Lung (tissue), 12 donors: ENCODE measurements around the gene EIF4ENIF1. TPM values are rescaled to one million over a fixed set of nuclear protein-coding genes. Genes with fewer than 3 reads are reported as not detected.
A peak's percentile ranks its signal among the peaks of the same experiment; 100 is the strongest.

Experiments used
- ATAC-seq: fragments of 200-7000 bp; cut with Tn5 transposase; one replicate; pipeline ENCODE4 v1.9.1; 2020; ENCODE audit warnings: moderate number of reproducible peaks; ENCODE audit not compliant: insufficient read depth, low FRiP score
- DNase-seq, 3 donors: peaks; one replicate each; pipeline ENCODE4 v3.0.0-alpha.2; 2013 to 2017
- H3K27ac ChIP-seq, 2 donors: one replicate each; pipeline ENCODE4 v1.5.1; 2013; ENCODE audit warnings: mild to moderate bottlenecking in 2 of 2, moderate library complexity in 2 of 2, control low read depth in 1 of 2, inconsistent platforms in 1 of 2, low read depth in 1 of 2, low read length in 1 of 2
- H3K27me3 ChIP-seq, 3 donors: one replicate each; pipeline ENCODE4 v1.5.1; 2013; ENCODE audit warnings: low read length in 2 of 3; ENCODE audit not compliant: control insufficient read depth in 3 of 3, insufficient read depth in 3 of 3
- H3K36me3 ChIP-seq, 4 donors: one replicate each; pipeline ENCODE4 v1.5.1; 2013; ENCODE audit warnings: low read length in 4 of 4, mild to moderate bottlenecking in 1 of 4, moderate library complexity in 1 of 4; ENCODE audit not compliant: control insufficient read depth in 4 of 4, insufficient read depth in 4 of 4
- H3K4me1 ChIP-seq, 5 donors: one replicate each; pipeline ENCODE4 v1.5.1; 2013; ENCODE audit warnings: low read length in 5 of 5, mild to moderate bottlenecking in 2 of 5, moderate library complexity in 1 of 5; ENCODE audit not compliant: control insufficient read depth in 5 of 5, insufficient read depth in 5 of 5
- H3K4me3 ChIP-seq: one replicate; pipeline ENCODE4 v1.5.1; 2013; ENCODE audit warnings: mild to moderate bottlenecking, control low read depth, moderate library complexity
- H3K9ac ChIP-seq, 2 donors: one replicate each; pipeline ENCODE4 v1.5.1; 2013; ENCODE audit warnings: low read length in 2 of 2, control low read depth in 1 of 2; ENCODE audit not compliant: insufficient read depth in 1 of 2
- H3K9me3 ChIP-seq, 4 donors: one replicate each; pipeline ENCODE4 v1.5.1; 2013; ENCODE audit warnings: low read length in 3 of 4, mild to moderate bottlenecking in 1 of 4, moderate library complexity in 1 of 4; ENCODE audit not compliant: control insufficient read depth in 4 of 4, insufficient read depth in 3 of 4
- CTCF ChIP-seq: IDR thresholded peaks from 2 replicates; pipeline ENCODE4 v1.5.1; 2012; ENCODE audit warnings: mild to moderate bottlenecking; ENCODE audit errors: control extremely low read depth, extremely low read depth
- WGBS, 2 donors: extraction: QIAGEN DNeasy Blood & Tissue Kit; methylation state at CpG; one replicate each; pipeline ENCODE4 v1.1.7; 2013; 5-methylcytosine and 5-hydroxymethylcytosine counted together
- polyA plus RNA-seq, 2 donors: library from polyadenylated mRNA; stranded (reverse); fragments of 200-250 nt; gene quantifications; one replicate each; pipeline ENCODE4 v1.2.1, GENCODE V29; 2013
- total RNA-seq, 2 donors: library from RNA; depleted of rRNA in 1 of 2; stranded (reverse); fragments of >200 nt in 1 of 2; gene quantifications; one replicate each; pipeline ENCODE4 v1.2.1, GENCODE V29; 2014 to 2021
- donor health status: control.
- donor health status: control.
- donor health status: Bipolar disorder and iron deficiency.
- donor health status: healthy.
- donor health status: DM: yes; HTN: yes; CAD: no.

The EIF4ENIF1 gene
- total and polyA plus RNA-seq, 4 donors, result 9.3 to 25.5 (median 13.6) TPM

- whole genome bisulfite sequencing, 2 donors, result 0 to 1% methylated on average over 63 to 72 of the region's 72 CpGs
- peak within 1 kb of the TSS; percentile 91 to 93 for H3K9ac ChIP-seq
- peak within 1 kb of the TSS; percentile 88 for H3K4me3 ChIP-seq
- H3K27me3 ChIP-seq, result no peaks in the 10 kb centered on the region
- peaks cover 5 to 14% (median 8%) of the 10 kb centered on the region in 4 donors for H3K36me3 ChIP-seq
- TF ChIP-seq CTCF, result peak; percentile 8
- DNase-seq, result peak; percentile 98 to 99 (median 99)
- H3K4me1 ChIP-seq, result peaks cover 0 to 24% (median 4%) of the 10 kb centered on the region in 5 donors
- no peaks in the 10 kb centered on the region for H3K9me3 ChIP-seq
- peak within 1 kb of the TSS; percentile 86 to 97 for H3K27ac ChIP-seq
- peak; percentile 99 for ATAC-seq
These were observed 90.2 kb downstream of the EIF4ENIF1 start, which contains the start of gene DRG1 for GRCh38 chr22:31399211-31400022. TSS of gene DRG1 (plus strand) at chr22:31399604. CDS start at chr22:31399684, 80 bp downstream.

- Histone ChIP-seq H3K9me3 (peaks cover 0 to 2% (median 0%) of the 10 kb centered on the region in 4 donors), H3K9ac (no peak overlapping the region), H3K27me3 (no peaks in the 10 kb centered on the region), H3K27ac (no peak overlapping the region), H3K36me3 (peaks cover 3 to 6% (median 5%) of the 10 kb centered on the region in 4 donors), H3K4me1 (peaks cover 0 to 24% (median 4%) of the 10 kb centered on the region in 5 donors), H3K4me3 (no peak overlapping the region)
- WGBS, 2 donors, result 58 to 63% methylated on average over 5 of the region's 5 CpGs
- TF ChIP-seq CTCF, result no peak
- no peak for ATAC-seq
- peak in 2 of 3 donors; percentile 44 to 61 for DNase-seq
These were observed 91.4 kb downstream of the EIF4ENIF1 start for GRCh38 chr22:31398231-31398630.

GRCh38 chr22:31394326-31394725 lies 95.3 kb downstream of the EIF4ENIF1 start:
- Histone ChIP-seq H3K4me1 (peaks cover 0 to 16% (median 0%) of the 10 kb centered on the region in 5 donors), H3K9ac (no peak overlapping the region), H3K9me3 (peaks cover 0 to 2% (median 0%) of the 10 kb centered on the region in 4 donors), H3K27me3 (no peaks in the 10 kb centered on the region), H3K27ac (no peak overlapping the region), H3K4me3 (no peak overlapping the region), H3K36me3 (no peaks in the 10 kb centered on the region)
- ATAC-seq (no peak), DNase-seq (no peak)
- WGBS, 2 donors, result 83 to 86% methylated on average over 3 of the region's 3 CpGs
- TF ChIP-seq CTCF, result no peak
